ENCODE data around the gene SAMD13.
A peak's percentile ranks its signal among the peaks of the same experiment; 100 is the strongest.

SAMD13 gene

DNA sequence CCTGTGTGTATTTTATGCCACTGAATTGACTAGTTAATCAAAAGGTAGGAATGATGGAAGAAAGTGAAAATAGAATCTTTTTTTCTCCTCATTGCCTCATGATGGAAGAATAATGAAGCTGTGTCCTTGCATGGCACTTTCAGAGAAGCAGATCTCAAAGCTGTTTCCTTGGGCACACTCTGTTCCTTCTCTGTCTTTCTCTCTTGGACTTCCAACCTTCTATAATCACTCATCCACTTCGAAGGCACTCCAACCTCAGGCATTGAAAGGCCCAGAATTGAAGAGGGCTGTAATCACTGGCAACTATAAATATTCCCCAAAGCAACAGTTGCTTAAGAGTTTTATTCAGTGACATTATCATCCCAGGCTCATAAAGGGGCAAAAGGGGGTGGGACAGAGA, 65.7 kb downstream of the SAMD13 start:
- H3K36me3 Mint-ChIP-seq = no peaks in the 10 kb centered on the region
- H3K9me3 Mint-ChIP-seq = no peaks in the 10 kb centered on the region
- DNase-seq (ENCODE audit: low spot score in 2 of 2) (peak in 1 of 2 donors; percentile 3), ATAC-seq (no peak)
- H3K27ac Mint-ChIP-seq = no peak overlapping the region
- H3K4me3 Mint-ChIP-seq = no peak overlapping the region
- H3K4me1 Mint-ChIP-seq = no peaks in the 10 kb centered on the region

DNA sequence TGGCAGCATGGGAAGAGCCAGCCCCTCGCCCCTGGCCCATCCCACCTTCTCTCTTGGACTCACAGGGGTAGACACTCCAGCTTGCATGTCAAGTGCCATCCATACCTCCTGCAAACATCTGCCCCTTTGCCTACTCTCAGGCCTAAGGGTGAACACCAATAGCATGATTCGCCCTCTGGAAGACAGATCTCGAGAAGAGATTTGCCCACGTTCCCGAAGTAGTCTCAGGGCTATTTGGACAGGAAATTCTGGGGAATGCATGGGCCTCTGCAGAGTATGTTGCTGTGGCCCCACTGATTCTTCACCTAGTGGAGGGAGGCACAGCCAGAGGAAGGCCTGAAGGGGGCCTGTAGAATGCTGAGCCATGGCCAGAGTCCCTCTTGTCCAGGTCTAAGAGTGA, 66.9 kb downstream of the SAMD13 start:
- Mint-ChIP-seq H3K9me3 (no peaks in the 10 kb centered on the region), H3K36me3 (no peaks in the 10 kb centered on the region), H3K27ac (no peak overlapping the region), H3K4me3 (no peak overlapping the region), H3K4me1 (no peaks in the 10 kb centered on the region)
- ATAC-seq (no peak), DNase-seq (ENCODE audit: low spot score in 2 of 2) (no peak)

DNA sequence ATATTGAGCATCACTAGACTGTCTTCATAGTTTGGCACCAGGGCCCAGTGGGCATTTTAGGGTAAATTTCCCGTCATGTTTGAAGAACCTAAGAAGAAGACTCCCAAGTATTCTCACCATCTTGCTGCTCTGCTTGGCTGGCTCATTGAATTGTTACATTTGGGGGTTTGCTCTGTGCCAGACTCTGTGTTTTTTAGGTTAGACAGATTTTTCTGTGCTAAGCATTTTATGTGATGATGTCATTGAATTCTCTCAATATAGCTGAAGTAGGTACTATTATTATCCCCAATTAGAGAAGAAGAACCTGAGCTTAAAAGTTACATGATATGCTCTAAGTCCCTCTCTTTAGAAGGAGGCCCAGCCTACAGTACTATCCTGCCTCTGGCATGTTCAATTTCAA, 68.8 kb downstream of the SAMD13 start:
- no peaks in the 10 kb centered on the region for H3K4me1 Mint-ChIP-seq
- H3K9me3 Mint-ChIP-seq = no peaks in the 10 kb centered on the region
- peak in 1 of 2 donors; percentile 4 for DNase-seq (ENCODE audit: low spot score in 2 of 2)
- no peak for ATAC-seq
- H3K4me3 Mint-ChIP-seq = no peak overlapping the region
- no peak overlapping the region for H3K27ac Mint-ChIP-seq
- no peaks in the 10 kb centered on the region for H3K36me3 Mint-ChIP-seq

DNA sequence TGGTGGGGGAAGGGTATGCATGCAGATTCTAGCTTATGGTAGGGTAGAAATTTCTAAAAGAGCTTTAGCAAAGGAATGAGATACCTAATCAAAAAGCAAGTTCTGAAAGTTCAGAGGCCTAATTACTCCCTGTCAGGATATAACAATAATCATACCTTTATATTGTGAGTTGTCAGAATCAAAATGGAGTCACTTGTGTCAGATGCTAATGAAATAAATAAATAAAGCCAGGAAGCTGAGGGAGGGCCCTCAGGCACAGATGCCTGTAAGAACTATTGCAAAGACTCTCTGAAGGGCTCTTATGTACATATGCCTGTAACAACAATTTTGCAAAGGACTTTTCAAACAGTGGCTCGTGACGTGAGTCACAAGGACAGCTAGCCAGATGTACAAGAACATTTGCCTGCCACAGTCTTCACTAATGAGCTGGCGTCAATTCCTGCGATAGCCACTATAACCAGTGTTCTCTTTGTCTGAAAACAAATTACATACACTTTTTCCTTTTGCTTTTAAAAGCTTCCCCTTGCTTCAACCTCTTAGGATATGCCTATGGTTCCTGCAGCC, 69.4 kb downstream of the SAMD13 start:
- Mint-ChIP-seq H3K4me3 (no peak overlapping the region), H3K9me3 (no peaks in the 10 kb centered on the region), H3K27ac (no peak overlapping the region), H3K36me3 (no peaks in the 10 kb centered on the region), H3K4me1 (no peaks in the 10 kb centered on the region)
- DNase-seq (ENCODE audit: low spot score in 2 of 2) (peak in 1 of 2 donors; percentile 25), ATAC-seq (no peak)

DNA sequence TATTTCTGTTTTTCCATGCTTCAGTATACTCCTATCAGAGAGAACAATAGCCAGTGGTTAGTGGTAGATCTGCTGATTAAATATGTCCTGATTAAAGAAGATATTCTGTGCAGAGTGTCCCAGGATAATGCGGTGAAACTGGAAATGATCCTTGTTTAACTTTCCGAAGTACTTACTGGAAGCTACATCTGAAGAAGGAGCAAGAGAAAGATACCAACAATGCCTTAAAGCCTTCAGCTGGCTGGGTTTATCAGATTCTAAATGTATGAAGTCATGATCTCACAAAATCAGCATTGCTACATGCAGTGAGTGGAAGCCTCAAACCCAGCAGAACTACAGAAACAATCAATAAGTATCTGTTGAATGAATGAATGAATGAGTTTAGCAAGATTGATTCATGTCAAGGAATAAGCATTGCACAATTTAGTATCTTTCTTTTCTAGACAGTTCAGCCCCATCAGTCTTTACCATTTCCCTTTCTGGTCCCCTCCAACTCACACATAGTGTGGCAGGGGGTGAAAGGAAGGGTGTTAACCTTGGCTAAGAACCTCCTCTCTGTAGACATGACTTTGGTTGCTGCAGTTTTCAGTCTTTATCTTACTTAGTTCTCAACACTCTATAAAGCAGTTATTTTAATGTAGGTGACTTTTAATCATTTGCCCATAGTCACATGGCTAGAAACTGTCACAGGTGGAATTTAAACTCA, 72.1 kb downstream of the SAMD13 start:
- no peak overlapping the region for H3K27ac Mint-ChIP-seq
- H3K36me3 Mint-ChIP-seq = no peaks in the 10 kb centered on the region
- no peaks in the 10 kb centered on the region for H3K4me1 Mint-ChIP-seq
- H3K9me3 Mint-ChIP-seq = no peaks in the 10 kb centered on the region
- ATAC-seq (no peak), DNase-seq (ENCODE audit: low spot score in 2 of 2) (peak in 1 of 2 donors; percentile 1)
- no peak overlapping the region for H3K4me3 Mint-ChIP-seq

DNA sequence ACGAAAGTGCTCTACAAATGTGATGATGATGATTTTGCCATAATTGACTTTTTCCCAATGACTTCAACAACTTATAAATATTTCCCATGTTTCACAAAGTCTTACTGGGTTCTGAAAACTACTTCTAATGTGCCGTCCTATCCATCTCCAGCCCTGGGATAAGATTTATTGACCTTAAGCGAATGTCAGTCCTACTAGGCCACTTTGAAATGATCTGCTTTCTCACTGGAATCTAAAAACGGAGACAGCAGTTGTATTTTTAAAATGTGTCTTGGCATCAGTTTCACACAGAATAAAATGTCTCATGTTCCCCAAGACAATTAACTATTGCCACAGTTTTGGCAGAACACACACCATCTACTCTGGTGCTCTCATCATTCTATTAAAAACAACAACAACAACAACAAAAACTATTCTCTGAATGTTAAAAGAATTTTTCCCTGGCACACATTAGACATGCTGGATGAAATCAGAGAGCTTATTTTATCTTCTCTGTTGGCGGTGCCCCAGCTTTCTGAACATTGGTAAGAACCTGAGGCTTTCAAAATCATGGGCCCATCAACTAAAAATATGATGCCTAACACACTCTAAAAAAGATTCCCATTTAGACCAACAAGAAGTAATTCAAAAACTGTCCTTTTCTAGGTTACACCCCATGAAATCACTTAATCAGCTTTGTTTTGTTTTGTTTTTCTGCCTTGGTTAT, 73.6 kb downstream of the SAMD13 start:
- H3K4me3 Mint-ChIP-seq = no peak overlapping the region
- no peak overlapping the region for H3K27ac Mint-ChIP-seq
- H3K36me3 Mint-ChIP-seq = no peaks in the 10 kb centered on the region
- H3K4me1 Mint-ChIP-seq = no peaks in the 10 kb centered on the region
- ATAC-seq (no peak), DNase-seq (ENCODE audit: low spot score in 2 of 2) (no peak)
- H3K9me3 Mint-ChIP-seq = no peaks in the 10 kb centered on the region

DNA sequence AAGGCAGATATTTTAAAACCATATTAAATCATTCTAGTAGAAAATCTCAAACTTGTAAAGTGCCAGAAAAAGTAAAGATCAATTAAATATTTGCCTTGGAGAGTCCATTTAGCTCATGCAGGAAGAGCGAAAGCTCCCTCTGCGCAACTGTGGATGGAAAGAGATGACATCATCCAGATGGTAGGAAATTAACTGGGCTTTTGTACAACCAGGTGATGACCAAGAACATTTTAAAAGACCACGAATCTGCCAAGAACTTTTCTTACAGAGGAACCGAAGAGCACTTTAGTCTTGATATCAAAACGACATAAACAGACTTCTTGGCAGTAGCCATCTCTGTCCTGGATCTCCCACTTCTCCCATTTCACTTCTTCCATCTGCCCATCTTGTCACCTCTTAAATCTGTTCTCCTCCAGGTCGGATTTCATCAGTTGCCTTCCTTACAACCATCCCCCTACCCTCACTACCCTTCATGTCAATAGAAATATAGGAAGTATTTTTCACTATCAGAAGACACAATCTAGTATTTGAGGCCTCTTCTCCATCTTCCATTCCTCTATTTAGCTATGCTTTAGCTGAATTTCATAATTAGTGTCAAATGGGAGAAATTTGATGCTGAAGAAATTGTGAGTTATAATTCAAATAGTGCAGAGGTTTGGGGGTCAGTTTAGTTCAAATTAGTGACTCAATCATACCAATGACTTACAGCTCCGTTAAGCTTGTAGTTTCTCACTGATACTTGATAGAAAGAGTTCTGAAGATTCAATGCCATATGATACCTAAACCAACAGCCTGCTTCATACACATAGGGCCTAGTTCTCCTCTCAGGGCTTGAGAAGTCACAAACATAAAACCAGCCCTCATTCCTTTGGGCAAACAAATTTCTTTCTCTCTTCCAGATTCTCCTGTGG, 74.7 kb downstream of the SAMD13 start:
- Mint-ChIP-seq H3K27ac (no peak overlapping the region), H3K4me3 (no peak overlapping the region), H3K36me3 (no peaks in the 10 kb centered on the region), H3K9me3 (no peaks in the 10 kb centered on the region), H3K4me1 (no peaks in the 10 kb centered on the region)
- DNase-seq (ENCODE audit: low spot score in 2 of 2) = peak in 1 of 2 donors; percentile 3
- ATAC-seq = no peak

DNA sequence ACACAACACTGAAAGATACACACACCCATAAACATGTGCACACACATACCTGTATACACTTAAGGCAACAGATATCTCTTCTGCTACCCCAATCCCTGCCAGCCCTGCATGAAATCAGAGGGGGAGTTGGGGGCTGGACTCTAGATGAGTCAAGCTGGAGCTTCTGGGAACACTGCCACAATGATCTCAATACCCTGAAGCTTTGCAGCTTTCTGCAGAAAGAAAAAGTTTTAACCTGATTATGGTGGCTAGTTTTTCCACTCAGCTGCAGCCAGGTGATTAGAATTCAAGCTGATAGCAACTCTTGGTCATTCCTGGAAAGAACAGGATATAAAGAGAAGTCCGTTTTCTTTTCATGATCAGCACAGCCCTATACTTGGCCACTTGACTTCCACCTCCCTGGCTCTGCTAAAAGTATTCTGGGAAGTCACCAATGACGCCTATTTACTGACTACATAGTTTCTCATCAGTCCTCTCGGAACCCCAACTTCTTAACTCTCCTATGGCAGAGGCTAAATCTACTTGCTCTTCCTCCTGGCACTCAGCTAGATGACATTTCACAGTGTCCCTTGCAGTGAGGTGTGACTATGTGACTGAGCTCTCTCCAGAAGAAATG, 76.1 kb downstream of the SAMD13 start:
- no peaks in the 10 kb centered on the region for H3K9me3 Mint-ChIP-seq
- no peak overlapping the region for H3K4me3 Mint-ChIP-seq
- no peak overlapping the region for H3K27ac Mint-ChIP-seq
- ATAC-seq = no peak
- no peaks in the 10 kb centered on the region for H3K4me1 Mint-ChIP-seq
- no peaks in the 10 kb centered on the region for H3K36me3 Mint-ChIP-seq
- DNase-seq (ENCODE audit: low spot score in 2 of 2) = peak in 1 of 2 donors; percentile 2

DNA sequence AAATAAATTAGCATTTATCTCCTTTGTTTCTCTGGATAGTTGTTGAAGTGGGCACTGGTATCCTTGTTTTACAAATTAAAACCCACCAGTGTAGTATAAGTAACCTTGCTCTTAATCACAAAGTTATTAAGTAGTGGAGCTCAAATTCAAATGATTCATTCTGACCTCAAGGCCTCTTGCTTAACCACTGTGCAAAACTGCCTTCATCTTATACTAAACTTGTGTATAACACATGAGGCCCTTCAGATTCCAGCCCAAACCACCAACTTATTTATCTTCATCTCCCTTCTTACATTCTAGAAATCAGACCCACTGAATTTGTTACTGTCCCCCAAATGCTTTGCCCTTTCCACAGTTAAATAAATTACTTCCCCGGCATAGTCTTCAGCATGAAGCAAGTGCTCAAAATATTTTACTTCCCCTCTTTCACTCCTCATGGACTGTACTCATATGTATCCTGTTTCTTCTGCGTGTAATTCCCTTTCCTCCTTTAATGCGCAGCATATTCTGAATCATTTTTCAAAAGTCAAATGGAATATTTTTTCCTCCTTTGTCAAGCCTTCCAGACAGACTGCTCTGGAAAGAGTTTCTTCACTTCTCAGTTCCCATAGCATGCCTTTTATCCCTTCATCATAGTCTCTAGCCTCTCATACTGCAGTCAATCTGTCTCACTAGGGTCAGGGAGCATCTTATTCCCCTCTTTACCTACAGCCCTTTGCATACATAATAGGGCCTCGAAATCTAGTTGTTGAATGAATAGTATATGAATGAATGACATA, 77.8 kb downstream of the SAMD13 start:
- DNase-seq (ENCODE audit: low spot score in 2 of 2) (no peak), ATAC-seq (no peak)

DNA sequence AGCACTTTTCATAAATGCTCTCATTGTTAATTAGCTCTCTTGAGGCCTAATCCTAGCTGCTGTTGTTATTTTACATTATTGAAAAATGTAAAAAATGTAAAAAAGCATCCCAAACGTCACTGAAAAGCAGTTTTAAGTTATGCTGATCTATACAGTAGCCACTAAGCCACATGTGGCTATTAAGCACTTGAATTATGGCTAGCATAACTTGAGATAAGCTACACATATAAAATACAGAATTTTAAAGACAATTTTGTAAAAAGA, 78.3 kb downstream of the SAMD13 start:
- Mint-ChIP-seq H3K4me1 (no peaks in the 10 kb centered on the region), H3K27ac (no peak overlapping the region), H3K9me3 (no peaks in the 10 kb centered on the region), H3K36me3 (no peaks in the 10 kb centered on the region), H3K4me3 (no peak overlapping the region)
- ATAC-seq = no peak
- DNase-seq (ENCODE audit: low spot score in 2 of 2) = no peak

More for the DNA sequence above, 77.8 kb downstream of the SAMD13 start:
- Mint-ChIP-seq H3K9me3 (no peaks in the 10 kb centered on the region), H3K4me3 (no peak overlapping the region), H3K4me1 (no peaks in the 10 kb centered on the region), H3K27ac (no peak overlapping the region), H3K36me3 (no peaks in the 10 kb centered on the region)

DNA sequence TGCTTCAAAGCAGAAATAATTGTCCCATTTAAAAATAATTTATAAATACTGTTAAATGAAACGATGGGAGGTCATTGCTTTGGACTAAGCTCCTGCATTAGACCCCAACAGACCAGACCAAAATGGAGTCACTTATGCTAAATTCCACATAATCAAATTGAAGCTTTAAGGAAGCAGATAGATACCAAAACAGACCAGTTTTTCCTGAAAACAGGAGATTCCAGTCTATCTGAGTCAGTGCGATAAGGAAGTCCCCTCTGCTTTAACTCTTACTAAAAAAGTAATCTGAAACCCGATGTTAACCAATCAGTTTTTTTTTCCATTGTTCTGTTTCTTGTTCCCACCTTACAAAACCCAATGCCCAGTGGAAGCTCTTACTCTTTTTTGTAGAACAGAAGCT, 80.6 kb downstream of the SAMD13 start:
- ATAC-seq (no peak), DNase-seq (ENCODE audit: low spot score in 2 of 2) (no peak)
- H3K4me1 Mint-ChIP-seq = no peaks in the 10 kb centered on the region
- H3K36me3 Mint-ChIP-seq = no peaks in the 10 kb centered on the region
- no peak overlapping the region for H3K4me3 Mint-ChIP-seq
- no peak overlapping the region for H3K27ac Mint-ChIP-seq
- H3K9me3 Mint-ChIP-seq = no peaks in the 10 kb centered on the region

DNA sequence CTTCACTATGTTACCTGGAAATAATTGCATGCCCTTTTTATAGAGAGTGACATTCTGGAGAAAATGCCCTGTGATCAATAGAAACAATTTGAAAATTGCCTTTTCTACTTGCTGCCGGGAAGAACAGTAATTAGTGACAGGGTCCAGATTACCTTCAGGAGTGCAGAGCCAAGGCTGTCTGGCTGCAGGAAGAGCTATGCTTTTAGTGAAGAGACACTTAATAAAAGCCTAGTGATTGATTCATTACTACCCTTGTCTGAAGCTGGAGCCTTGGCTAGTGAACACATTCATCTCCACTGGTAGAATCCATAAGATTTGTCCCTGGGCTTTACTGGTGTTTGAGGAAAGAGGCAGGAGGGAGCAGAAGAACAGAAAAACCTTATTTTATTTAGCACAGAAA, 83.8 kb downstream of the SAMD13 start:
- DNase-seq (ENCODE audit: low spot score in 2 of 2) (no peak), ATAC-seq (no peak)
- Mint-ChIP-seq H3K9me3 (no peaks in the 10 kb centered on the region), H3K4me3 (no peak overlapping the region), H3K4me1 (no peaks in the 10 kb centered on the region), H3K36me3 (no peaks in the 10 kb centered on the region), H3K27ac (no peak overlapping the region)

DNA sequence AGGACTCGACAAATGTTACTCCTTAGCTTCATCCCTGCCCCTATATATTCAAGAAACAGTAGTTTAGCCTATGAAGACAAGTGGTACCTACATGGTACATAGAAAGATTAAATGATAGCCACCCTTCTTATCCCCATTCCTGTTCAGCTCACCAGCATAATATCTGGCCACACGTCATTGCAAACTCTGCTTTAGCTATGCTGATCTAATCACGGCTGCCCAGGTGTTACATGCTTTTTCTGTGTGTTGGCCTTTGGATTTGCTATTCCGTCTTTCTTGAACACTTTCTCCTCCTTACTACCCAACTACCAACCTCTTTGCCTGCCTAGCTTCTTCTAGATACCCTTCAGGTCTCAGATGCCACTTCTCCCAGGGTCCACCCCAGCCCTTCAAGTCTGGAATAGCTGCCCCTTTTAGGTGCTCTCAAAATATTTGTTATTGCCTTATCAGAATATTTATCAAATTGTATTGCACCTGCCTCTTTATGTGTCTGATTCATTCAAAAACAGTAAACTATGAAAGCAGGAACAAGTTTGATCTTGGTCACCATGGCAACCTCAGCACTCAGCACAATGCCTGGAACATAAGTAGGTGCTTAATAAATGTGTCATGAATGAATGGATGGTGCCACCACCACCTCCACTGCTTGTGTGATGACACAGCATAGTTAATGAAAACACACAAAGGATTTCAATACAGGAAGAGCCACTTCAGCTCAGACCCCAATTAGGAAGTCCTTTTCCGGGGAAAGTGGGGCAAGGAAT, 85.4 kb downstream of the SAMD13 start:
- Mint-ChIP-seq H3K27ac (no peak overlapping the region), H3K9me3 (no peaks in the 10 kb centered on the region), H3K4me3 (no peak overlapping the region), H3K4me1 (no peaks in the 10 kb centered on the region), H3K36me3 (no peaks in the 10 kb centered on the region)
- ATAC-seq = no peak
- peak in 1 of 2 donors; percentile 25 for DNase-seq (ENCODE audit: low spot score in 2 of 2)
